GM19035 (cell line): Measurements from ENCODE around the gene TAS2R43.
"Not testable (repeated sequence)": the region's sequence is repeated elsewhere in the genome, so short reads cannot be mapped to it uniquely, and the experiment has no call there.

Experiments used
- ATAC-seq: cut with Tn5 transposase; IDR thresholded peaks from one replicate; pipeline ENCODE4 v1.9.1; 2021; ENCODE audit not compliant: unreplicated experiment

Gene TAS2R43

GRCh38 chr12:11062194-11062593, 29.9 kb downstream of the TAS2R43 start, which contains the start of gene TAS2R46:
TSS of gene TAS2R46 (minus strand) at chr12:11062294. CDS start at chr12:11062294, 0 bp downstream.
- not testable (repeated sequence) for ATAC-seq

- ATAC-seq: no peak
Measured at GRCh38 chr12:11059784-11060183, 32.3 kb downstream of the TAS2R43 start.

- no peak for ATAC-seq
Measured at GRCh38 chr12:11059041-11059440, 33.1 kb downstream of the TAS2R43 start.

- ATAC-seq: no peak
Measured at GRCh38 chr12:11055306-11055705, 36.8 kb downstream of the TAS2R43 start.

GRCh38 chr12:11049806-11050531, 42.1 kb downstream of the TAS2R43 start:
- ATAC-seq: not testable (repeated sequence)

GRCh38 chr12:11041366-11041765, 50.7 kb downstream of the TAS2R43 start:
- ATAC-seq: not testable (repeated sequence)
